HG03108 (cell line): ENCODE results near the gene MYLK3.

Source experiments
- ATAC-seq: cut with Tn5 transposase; IDR thresholded peaks from one replicate; pipeline ENCODE4 v1.9.1; 2021; ENCODE audit warnings: moderate library complexity; ENCODE audit not compliant: unreplicated experiment

The MYLK3 gene

DNA sequence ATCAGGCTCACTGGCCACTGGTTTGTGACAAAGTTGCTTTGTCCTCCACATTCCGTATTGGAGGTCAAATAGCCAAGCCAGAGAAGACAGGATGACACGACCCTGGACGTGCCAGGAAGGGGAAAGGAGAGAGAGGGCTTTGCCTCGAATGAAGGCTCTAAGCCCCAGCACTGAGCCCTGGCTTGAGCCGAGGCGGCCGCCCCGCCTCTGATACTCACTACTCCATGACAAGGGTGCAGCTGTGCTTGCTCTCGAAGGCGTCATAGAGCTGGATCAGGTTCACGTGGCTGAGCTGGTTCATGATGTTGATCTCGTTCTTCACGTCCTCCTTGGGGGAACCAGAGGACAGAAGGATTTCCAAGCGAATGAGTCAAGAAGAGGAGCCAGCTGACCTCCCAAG is 19.3 kb downstream of the MYLK3 start:
- no peak for ATAC-seq

DNA sequence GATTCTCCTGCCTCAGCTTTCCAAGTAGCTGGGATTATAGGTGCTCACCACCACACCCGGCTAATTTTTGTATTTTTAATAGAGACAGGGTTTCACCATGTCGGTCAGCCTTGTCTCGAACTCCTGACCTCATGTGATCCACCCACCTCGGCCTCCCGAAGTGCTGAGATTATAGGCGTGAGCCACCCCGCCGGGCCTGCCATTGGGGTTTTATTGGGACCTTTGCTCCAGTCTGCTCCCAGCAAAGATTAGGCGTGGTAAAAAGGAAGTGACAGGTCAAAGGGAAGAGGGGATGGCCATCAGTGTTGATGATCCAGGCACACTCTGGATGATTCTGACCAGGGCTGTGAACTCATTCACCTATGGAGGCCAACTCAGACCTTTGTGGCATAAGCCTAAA is 20.5 kb downstream of the MYLK3 start:
- no peak for ATAC-seq

DNA sequence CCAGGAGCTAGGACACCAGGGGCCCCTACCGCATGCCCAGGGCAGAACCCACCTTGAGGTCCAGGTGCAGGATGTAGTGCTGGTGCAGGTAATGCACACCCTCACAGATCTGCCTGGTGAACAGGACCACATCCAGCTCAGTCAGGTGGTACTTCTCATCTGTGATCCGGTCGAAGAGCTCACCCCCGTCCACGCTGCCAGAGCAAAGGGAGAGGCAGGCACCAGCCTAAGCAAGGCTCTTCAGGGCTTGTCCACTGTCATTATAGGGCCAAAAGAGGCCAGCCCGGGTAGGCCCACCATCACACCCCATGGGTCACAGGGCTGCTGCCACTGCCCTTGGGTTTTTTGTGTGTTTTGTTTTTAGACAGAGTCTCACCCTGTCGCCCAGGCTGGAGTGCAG is 21.0 kb downstream of the MYLK3 start:
- no peak for ATAC-seq

- ATAC-seq: no peak
These were observed 26.3 kb downstream of the MYLK3 start for GRCh38 chr16:46721885-46722284.

DNA sequence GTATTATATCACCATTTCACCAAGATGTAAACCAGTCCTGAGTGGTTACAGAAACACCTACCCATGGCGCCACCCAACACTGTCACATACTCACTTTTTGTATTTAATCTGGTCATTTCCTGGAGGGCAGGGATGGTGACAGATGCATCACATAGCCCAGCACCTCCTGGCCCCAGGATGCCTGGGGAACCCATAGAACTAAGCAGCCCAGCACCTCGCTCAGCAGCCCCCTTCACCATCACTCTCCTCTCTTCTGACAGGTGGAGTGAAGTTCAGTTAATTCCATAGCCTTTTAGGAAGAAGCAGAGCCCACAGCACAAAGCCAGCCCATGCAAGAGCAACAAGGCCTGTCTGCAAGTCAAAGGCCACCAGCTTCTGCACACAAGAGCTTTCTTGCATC is 27.5 kb downstream of the MYLK3 start:
- no peak for ATAC-seq

DNA sequence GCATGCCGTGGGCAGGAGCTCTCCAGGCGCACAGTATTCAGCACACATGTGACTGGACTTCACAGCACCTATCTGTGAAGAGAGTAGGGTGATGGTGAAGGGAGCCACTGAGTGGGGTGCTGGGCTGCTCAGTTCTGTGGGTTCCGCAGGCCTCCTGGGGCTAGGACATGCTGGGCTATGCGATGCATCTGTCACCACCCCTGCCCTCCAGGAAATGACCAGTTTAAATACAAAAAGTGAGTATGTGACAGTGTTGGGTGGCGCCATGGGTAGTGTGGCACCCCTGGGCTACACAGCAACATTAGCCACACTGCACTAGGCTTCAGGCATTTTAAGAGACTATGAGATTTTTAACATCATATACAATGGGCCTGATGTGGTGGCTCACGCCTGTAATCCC is 28.6 kb downstream of the MYLK3 start:
- ATAC-seq: no peak

DNA sequence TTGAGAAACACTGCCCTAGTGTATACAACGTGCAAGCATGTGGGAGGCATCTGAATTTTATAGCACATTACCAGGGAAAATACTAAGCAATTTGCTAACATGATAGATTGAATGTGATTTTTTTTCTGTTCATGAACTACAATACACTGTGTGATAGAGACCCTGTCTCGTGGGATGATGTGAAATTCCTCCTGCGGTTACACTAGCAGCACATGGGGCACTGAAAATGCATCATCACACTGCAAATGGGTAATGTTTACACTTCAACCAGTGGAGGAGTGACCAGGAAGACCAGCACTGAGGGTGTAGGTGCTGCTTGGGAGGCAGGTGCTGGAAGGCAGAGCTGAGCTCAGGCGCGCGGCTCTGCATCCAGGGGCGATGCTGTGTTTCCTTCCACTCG is 29.9 kb downstream of the MYLK3 start:
- ATAC-seq: no peak

- no peak for ATAC-seq
These were observed 30.5 kb downstream of the MYLK3 start for GRCh38 chr16:46717692-46718091.

DNA sequence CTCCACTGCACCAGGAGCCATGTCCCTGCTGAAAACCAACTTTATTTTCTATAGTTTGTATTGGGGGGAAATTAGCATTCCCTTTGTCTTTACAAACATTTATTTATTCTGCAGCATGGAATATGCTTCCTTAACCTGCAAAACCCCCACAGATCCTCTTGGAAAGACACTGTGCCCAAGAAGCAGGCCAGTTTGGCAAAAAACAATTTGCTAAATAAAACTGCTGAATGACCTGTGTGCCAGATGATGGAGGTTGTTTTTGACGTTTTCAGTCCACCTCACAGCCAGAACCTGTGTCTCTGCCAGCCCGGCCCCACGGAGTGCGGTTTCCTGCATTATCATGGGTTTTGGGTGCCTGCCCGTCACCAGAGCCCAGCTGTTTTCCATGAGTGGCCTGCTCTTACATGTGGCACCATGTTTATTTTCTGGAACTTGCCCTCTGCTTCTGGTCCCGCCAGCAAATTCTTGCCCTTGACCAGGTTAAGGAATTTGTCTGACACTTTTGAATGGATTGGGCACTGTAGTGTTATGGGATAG is 32.3 kb downstream of the MYLK3 start:
- no peak for ATAC-seq

GRCh38 chr16:46714797-46715591 is 33.1 kb downstream of the MYLK3 start:
- ATAC-seq: no peak

- no peak for ATAC-seq
These were observed 34.5 kb downstream of the MYLK3 start for GRCh38 chr16:46713634-46714033.

DNA sequence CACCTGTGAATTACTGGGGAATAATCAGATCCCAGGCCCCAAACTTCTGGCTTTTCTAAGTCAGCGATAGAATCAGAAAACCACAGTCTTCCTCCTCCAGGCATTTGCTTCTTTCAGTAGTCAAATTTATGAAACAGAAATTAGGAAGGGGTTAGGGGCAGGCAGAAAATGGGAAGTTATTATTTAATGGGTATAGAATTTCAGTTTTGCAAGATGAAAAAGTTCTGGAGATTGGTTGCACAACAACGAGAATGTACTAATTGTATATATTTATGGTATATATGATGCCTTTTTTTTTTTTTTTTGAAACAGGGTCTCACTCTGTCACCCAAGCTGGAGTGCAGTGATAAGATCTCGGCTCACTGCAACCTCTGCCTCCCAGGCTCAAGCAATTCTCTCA is 35.2 kb downstream of the MYLK3 start:
- ATAC-seq: no peak

GRCh38 chr16:46711106-46712058 is 36.8 kb downstream of the MYLK3 start:
- no peak for ATAC-seq

GRCh38 chr16:46709469-46710005 is 38.6 kb downstream of the MYLK3 start:
- ATAC-seq: no peak

- ATAC-seq: no peak
These were observed 41.5 kb downstream of the MYLK3 start for GRCh38 chr16:46706642-46707041.

DNA sequence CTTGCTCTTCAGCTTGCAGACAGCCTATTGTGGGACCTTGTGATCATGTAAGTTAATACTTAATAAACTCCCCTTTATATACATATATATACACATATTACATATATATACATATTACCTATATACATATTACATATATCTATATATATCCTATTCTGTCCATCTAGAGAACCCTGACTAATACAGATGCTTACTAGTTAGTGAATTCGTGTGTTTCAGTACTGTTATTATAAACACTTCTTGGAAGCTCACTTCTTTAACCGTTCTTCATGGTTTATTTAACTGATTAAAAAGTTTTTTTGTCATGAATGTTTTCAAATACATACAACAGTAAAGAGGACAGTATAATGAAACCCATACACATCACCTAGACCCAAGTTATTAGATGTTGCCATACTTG is 46.1 kb downstream of the MYLK3 start:
- no peak for ATAC-seq

DNA sequence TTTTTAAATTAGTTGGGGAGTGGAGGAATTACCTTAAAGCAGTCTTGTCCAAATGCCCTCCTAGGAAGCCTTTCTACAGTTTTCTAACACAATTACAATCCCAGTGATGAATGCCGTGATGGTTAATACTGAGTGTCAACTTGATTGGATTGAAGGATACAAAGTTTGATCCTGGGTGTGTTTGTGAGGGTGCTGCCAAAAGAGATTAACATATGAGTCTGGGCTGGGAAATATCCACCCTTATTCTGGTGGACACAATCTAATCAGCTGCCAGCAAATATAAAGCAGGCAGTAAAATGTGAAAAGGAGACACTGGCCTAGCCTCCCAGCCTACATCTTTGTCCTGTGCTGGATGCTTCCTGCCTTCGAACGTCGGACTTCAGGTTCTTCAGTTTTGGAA is 46.5 kb downstream of the MYLK3 start:
- no peak for ATAC-seq

DNA sequence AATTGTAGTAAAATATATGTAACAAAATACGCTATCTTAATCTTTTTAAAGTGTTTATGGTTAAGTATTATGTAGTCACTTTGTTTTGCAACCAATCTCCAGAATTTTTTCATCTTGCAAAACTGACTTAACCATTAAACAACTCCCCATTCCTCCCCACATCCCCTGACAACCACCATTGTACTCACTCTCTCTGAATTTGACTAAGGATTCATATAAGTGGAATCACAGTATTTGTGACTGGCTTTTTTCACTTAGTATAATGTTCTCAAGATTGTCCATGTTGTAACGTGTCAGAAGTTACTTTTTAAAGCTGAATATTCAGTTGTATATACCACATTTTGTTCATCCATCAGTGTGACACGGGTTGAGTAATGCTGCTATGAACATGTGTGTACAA is 48.1 kb downstream of the MYLK3 start:
- ATAC-seq: no peak

GRCh38 chr16:46696957-46697356 is 51.2 kb downstream of the MYLK3 start:
- ATAC-seq: no peak

- no peak for ATAC-seq
These were observed 52.2 kb downstream of the MYLK3 start for GRCh38 chr16:46695937-46696336.

DNA sequence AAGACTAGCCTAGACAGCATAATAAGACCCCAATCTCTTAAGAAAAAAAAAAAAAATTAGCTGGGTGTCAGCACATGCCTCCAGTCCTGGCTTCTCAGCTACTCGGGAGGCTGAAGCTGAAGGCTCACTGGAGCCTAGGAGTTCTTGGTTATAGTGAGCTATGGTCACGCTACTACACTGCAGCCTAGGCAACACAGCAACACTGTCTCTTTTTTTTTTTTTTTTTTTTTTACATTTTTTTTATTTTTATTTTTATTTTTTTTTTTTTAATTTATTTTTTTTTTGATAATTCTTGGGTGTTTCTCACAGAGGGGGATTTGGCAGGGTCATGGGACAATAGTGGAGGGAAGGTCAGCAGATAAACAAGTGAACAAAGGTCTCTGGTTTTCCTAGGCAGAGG is 54.5 kb downstream of the MYLK3 start:
- ATAC-seq: no peak

- ATAC-seq: no peak
These were observed 56.4 kb downstream of the MYLK3 start for GRCh38 chr16:46691726-46692125.
